Subcutaneous abdominal adipose tissue (tissue), 5 donors: ENCODE results near the gene PRKCA.

Experiments used
- H3K27ac ChIP-seq: one replicate; pipeline ENCODE4 v1.7.0; 2013; ENCODE audit warnings: low read depth, mild to moderate bottlenecking, inconsistent platforms, low read length, moderate library complexity
- H3K27me3 ChIP-seq, 5 donors: one replicate each; pipeline ENCODE4 v1.7.0; 2013; ENCODE audit warnings: low read length in 5 of 5, inconsistent platforms in 1 of 5; ENCODE audit not compliant: control insufficient read depth in 5 of 5, insufficient read depth in 4 of 5
- H3K36me3 ChIP-seq, 5 donors: one replicate each; pipeline ENCODE4 v1.7.0; 2013; ENCODE audit warnings: low read length in 5 of 5; ENCODE audit not compliant: control insufficient read depth in 5 of 5, insufficient read depth in 5 of 5
- H3K4me1 ChIP-seq, 5 donors: one replicate each; pipeline ENCODE4 v1.7.0; 2013; ENCODE audit warnings: low read length in 5 of 5, mild to moderate bottlenecking in 3 of 5, moderate library complexity in 1 of 5; ENCODE audit not compliant: control insufficient read depth in 5 of 5, insufficient read depth in 5 of 5
- H3K4me3 ChIP-seq, 5 donors: one replicate each; pipeline ENCODE4 v1.7.0; 2013; ENCODE audit warnings: low read length in 5 of 5, low read depth in 1 of 5
- H3K9ac ChIP-seq, 5 donors: one replicate each; pipeline ENCODE4 v1.7.0; 2013; ENCODE audit warnings: low read length in 5 of 5, mild to moderate bottlenecking in 4 of 5, moderate library complexity in 3 of 5
- H3K9me3 ChIP-seq, 5 donors: one replicate each; pipeline ENCODE4 v1.7.0; 2013; ENCODE audit warnings: low read length in 5 of 5; ENCODE audit not compliant: control insufficient read depth in 5 of 5
- donor health status: healthy.
- donor health status: healthy.
- donor health status: healthy.
- donor health status: healthy.
- donor health status: healthy.

The PRKCA gene

DNA sequence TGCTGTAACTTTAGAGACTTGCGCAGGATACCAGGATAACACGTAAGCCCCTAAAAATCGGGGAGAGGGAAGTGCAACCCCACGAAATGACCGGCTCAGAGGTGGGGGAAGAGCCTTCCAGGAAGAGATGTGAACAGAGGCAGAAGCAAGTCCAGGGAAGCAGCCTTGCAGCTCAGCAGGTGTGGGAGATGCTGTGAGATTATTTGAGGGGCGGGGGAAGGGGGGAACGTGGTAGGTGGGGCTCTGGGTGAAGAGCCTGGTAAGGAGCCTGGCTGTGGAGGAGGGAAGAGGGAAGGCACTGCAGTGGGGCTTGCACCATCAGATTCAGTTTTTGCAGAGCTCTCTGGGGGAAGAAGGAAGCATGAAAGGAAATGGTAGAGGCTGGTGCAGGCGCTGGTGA is 437.1 kb downstream of the PRKCA start:
- H3K9me3 ChIP-seq, result no peaks in the 10 kb centered on the region
- no peak overlapping the region for H3K9ac ChIP-seq
- no peak overlapping the region for H3K4me3 ChIP-seq
- H3K4me1 ChIP-seq, result peaks cover 0 to 6% (median 0%) of the 10 kb centered on the region in 5 donors
- H3K36me3 ChIP-seq, result peaks cover 0 to 25% (median 13%) of the 10 kb centered on the region in 5 donors
- H3K27me3 ChIP-seq, result no peaks in the 10 kb centered on the region
- H3K27ac ChIP-seq, result no peak overlapping the region

DNA sequence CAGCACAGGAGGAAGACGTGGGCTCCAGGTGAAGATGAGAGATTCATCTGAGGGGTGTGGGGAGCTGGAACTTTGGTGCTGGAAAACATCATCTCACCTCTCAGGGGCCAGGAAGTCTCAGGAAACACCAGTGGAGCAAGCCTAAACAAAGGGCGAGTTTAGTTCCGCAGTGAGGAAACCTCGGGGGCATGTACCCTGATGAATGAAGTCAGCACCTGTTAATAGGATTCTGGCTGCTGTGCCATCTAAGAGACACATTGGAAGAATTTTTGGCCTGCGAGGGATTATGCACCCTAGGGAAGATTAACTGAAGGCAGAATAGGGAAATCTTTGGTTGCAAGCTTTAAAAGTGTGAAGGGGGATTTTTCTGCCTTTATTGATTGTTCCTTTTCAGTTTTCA is 437.8 kb downstream of the PRKCA start:
- Histone ChIP-seq H3K36me3 (peaks cover 0 to 24% (median 13%) of the 10 kb centered on the region in 5 donors), H3K4me3 (no peak overlapping the region), H3K9me3 (no peaks in the 10 kb centered on the region), H3K27me3 (no peaks in the 10 kb centered on the region), H3K9ac (no peak overlapping the region), H3K27ac (no peak overlapping the region), H3K4me1 (peaks cover 0 to 6% (median 0%) of the 10 kb centered on the region in 5 donors)

GRCh38 chr17:66743511-66743910 is 441.1 kb downstream of the PRKCA start:
- Histone ChIP-seq H3K9me3 (no peaks in the 10 kb centered on the region), H3K4me3 (no peak overlapping the region), H3K36me3 (peaks cover 0 to 20% (median 9%) of the 10 kb centered on the region in 5 donors), H3K27ac (no peak overlapping the region), H3K4me1 (no peaks in the 10 kb centered on the region), H3K27me3 (no peaks in the 10 kb centered on the region), H3K9ac (no peak overlapping the region)

DNA sequence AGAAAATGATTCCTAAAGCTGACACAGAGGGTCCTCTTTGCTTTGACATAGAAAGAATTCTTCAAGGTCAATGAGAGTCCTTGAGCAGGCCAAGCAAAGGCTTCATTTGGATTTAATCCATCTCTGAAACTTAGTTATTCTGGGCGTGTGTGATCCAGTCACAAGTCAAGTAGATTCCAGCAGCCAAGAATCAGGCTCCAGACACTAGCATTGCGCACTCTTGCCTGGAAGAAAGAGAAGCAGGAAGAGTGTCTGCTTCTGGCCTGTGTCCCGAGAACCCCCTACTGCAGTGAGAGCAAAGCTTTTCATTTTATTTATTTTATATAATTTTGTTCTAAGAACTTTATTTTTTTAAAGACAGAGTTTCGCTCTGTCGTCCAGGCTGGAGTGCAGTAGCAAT is 444.3 kb downstream of the PRKCA start:
- Histone ChIP-seq H3K36me3 (peaks cover 0 to 20% (median 7%) of the 10 kb centered on the region in 5 donors), H3K4me3 (no peak overlapping the region), H3K4me1 (no peaks in the 10 kb centered on the region), H3K27me3 (no peaks in the 10 kb centered on the region), H3K9me3 (no peaks in the 10 kb centered on the region), H3K9ac (no peak overlapping the region), H3K27ac (no peak overlapping the region)

GRCh38 chr17:66747578-66748275 is 445.3 kb downstream of the PRKCA start:
- Histone ChIP-seq H3K4me1 (no peaks in the 10 kb centered on the region), H3K36me3 (peaks cover 0 to 14% (median 2%) of the 10 kb centered on the region in 5 donors)

GRCh38 chr17:66748578-66748977 is 446.2 kb downstream of the PRKCA start:
- Histone ChIP-seq H3K4me3 (no peak overlapping the region), H3K27ac (no peak overlapping the region), H3K36me3 (peaks cover 0 to 8% (median 2%) of the 10 kb centered on the region in 5 donors), H3K27me3 (no peaks in the 10 kb centered on the region), H3K9me3 (no peaks in the 10 kb centered on the region), H3K9ac (no peak overlapping the region), H3K4me1 (no peaks in the 10 kb centered on the region)

More at GRCh38 chr17:66747578-66748275, 445.3 kb downstream of the PRKCA start:
- no peak overlapping the region for H3K4me3 ChIP-seq
- H3K27me3 ChIP-seq, result no peaks in the 10 kb centered on the region
- no peak overlapping the region for H3K27ac ChIP-seq
- H3K9me3 ChIP-seq, result no peaks in the 10 kb centered on the region
- H3K9ac ChIP-seq, result no peak overlapping the region

GRCh38 chr17:66749217-66749832 is 446.9 kb downstream of the PRKCA start:
- Histone ChIP-seq H3K4me3 (no peak overlapping the region), H3K9me3 (no peaks in the 10 kb centered on the region), H3K4me1 (no peaks in the 10 kb centered on the region), H3K27me3 (no peaks in the 10 kb centered on the region), H3K36me3 (peaks cover 0 to 8% (median 2%) of the 10 kb centered on the region in 5 donors), H3K27ac (no peak overlapping the region), H3K9ac (no peak overlapping the region)

DNA sequence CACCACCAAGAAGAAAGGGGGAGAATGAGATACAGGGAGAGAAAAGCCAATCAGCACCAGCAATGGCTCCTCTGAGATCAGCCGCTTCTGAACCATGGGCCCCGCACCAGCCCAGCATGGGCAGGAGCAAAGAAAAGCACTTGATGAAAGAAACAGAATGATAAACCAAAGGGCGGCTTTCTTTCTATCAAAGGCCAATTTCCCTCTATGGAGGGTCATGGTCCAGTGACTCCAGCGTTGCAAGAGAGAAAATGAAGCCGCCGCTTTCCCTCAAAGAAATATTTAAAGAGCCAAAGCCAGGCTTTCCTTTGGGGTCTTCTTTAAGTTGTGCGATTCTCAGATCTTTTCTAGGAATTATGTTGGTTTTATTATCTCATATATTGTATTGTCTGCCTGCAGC is 447.7 kb downstream of the PRKCA start:
- no peak overlapping the region for H3K4me3 ChIP-seq
- H3K4me1 ChIP-seq, result no peaks in the 10 kb centered on the region
- peaks cover 0 to 8% (median 0%) of the 10 kb centered on the region in 5 donors for H3K36me3 ChIP-seq
- H3K27me3 ChIP-seq, result no peaks in the 10 kb centered on the region
- no peaks in the 10 kb centered on the region for H3K9me3 ChIP-seq
- H3K9ac ChIP-seq, result no peak overlapping the region
- no peak overlapping the region for H3K27ac ChIP-seq

GRCh38 chr17:66750781-66751543 is 448.5 kb downstream of the PRKCA start:
- Histone ChIP-seq H3K27me3 (no peaks in the 10 kb centered on the region), H3K4me1 (no peaks in the 10 kb centered on the region), H3K9ac (no peak overlapping the region), H3K4me3 (no peak overlapping the region), H3K9me3 (no peaks in the 10 kb centered on the region), H3K36me3 (peaks cover 0 to 8% (median 3%) of the 10 kb centered on the region in 5 donors), H3K27ac (no peak overlapping the region)

- Histone ChIP-seq H3K27me3 (no peaks in the 10 kb centered on the region), H3K9ac (no peak overlapping the region), H3K36me3 (peaks cover 0 to 8% (median 3%) of the 10 kb centered on the region in 5 donors), H3K9me3 (no peaks in the 10 kb centered on the region), H3K4me3 (no peak overlapping the region), H3K4me1 (no peaks in the 10 kb centered on the region), H3K27ac (no peak overlapping the region)
Observed at GRCh38 chr17:66751771-66752170, 449.4 kb downstream of the PRKCA start.
